Measurements from ENCODE around the gene ARHGEF4.

DNA sequence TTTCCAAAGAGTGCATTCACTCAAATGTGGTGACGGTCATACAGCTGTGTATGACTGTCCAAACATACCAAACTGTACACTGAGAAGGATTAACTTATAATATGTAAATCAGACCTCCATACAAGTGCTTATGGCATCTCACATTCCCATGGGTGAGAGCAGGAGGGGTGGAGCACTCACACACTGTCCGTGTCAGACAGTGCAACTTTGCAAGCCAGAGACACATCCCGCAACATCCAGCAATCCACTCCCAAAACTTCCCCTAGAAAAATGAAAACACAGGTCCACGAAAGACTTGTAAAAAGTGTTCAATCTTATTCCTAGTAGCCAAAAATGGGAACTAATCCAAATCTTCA lies 220.2 kb downstream of the ARHGEF4 start:
- no peak for TF ChIP-seq POLR2A (IDR thresholded peaks at IDR 0.05; ENCODE audit: low read depth)
- TF ChIP-seq, protein P1, sequence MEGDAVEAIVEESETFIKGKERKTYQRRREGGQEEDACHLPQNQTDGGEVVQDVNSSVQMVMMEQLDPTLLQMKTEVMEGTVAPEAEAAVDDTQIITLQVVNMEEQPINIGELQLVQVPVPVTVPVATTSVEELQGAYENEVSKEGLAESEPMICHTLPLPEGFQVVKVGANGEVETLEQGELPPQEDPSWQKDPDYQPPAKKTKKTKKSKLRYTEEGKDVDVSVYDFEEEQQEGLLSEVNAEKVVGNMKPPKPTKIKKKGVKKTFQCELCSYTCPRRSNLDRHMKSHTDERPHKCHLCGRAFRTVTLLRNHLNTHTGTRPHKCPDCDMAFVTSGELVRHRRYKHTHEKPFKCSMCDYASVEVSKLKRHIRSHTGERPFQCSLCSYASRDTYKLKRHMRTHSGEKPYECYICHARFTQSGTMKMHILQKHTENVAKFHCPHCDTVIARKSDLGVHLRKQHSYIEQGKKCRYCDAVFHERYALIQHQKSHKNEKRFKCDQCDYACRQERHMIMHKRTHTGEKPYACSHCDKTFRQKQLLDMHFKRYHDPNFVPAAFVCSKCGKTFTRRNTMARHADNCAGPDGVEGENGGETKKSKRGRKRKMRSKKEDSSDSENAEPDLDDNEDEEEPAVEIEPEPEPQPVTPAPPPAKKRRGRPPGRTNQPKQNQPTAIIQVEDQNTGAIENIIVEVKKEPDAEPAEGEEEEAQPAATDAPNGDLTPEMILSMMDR (IDR thresholded peaks at IDR 0.05), result no peak
